HEK293 (cell line): ENCODE data around the gene PDE8B.

ENCODE experiments used
- CTCF ChIA-PET: fragments of 350-600 bp; formaldehyde crosslinking; extraction: SDS; loops from one replicate; lab custom pipeline; 2021; ENCODE audit warnings: antibody characterized with exemption; lab: Yijun Ruan, JAX
- POLR2A ChIA-PET: fragments of 300-600 bp; formaldehyde crosslinking; extraction: SDS; loops from one replicate; lab custom pipeline; 2020; ENCODE audit warnings: antibody characterized with exemption, inconsistent platforms; lab: Yijun Ruan, JAX
- H3K27ac ChIP-seq: fragments of 200-500 bp; sonication (Bioruptor generic); 2 replicates; pipeline ENCODE4 v1.5.1; 2014; ENCODE audit warnings: low read depth, low read length, control low read depth, inconsistent platforms; ENCODE audit errors: extremely low read depth
- H3K36me3 ChIP-seq, 2 experiments: fragments of 200-500 bp in 1 of 2; sonication (Bioruptor generic) in 1 of 2; 1 replicate in 1 of 2; 2 replicates in 1 of 2; pipeline ENCODE4 v1.5.1; 2014 to 2017; ENCODE audit warnings: inconsistent platforms in 2 of 2, low read length in 2 of 2; ENCODE audit not compliant: control insufficient read depth in 2 of 2, insufficient read depth in 1 of 2
- H3K4me1 ChIP-seq: fragments of 200-500 bp; sonication (Bioruptor generic); 2 replicates; pipeline ENCODE4 v1.5.1; 2014; ENCODE audit warnings: mild to moderate bottlenecking, low read length, inconsistent platforms; ENCODE audit not compliant: control insufficient read depth, insufficient read depth
- H3K4me3 ChIP-seq: 2 replicates; pipeline ENCODE4 v1.5.1; 2011; ENCODE audit warnings: low read depth, mild to moderate bottlenecking, control low read depth, low read length, moderate library complexity
- H3K9me3 ChIP-seq: fragments of 200-500 bp; sonication (Bioruptor generic); 2 replicates; pipeline ENCODE4 v1.5.1; 2014; ENCODE audit warnings: low read depth, low read length, inconsistent platforms; ENCODE audit not compliant: control insufficient read depth, insufficient read depth
- KLF9 ChIP-seq: fragments of 450-650 bp; formaldehyde crosslinking; IDR thresholded peaks from 2 replicates; pipeline ENCODE4 v1.5.1; 2016; ENCODE audit warnings: missing biosample characterization, missing genetic modification characterization, low read depth
- MZF1 ChIP-seq: fragments of 450-650 bp; formaldehyde crosslinking; IDR thresholded peaks from 2 replicates; pipeline ENCODE4 v1.5.1; 2017; ENCODE audit warnings: missing biosample characterization, missing genetic modification characterization, borderline replicate concordance
- OVOL3 ChIP-seq: fragments of 450-650 bp; formaldehyde crosslinking; IDR thresholded peaks from 2 replicates; pipeline ENCODE4 v1.5.1; 2016; ENCODE audit warnings: missing biosample characterization, missing genetic modification characterization
- PRDM10 ChIP-seq: fragments of 450-650 bp; formaldehyde crosslinking; IDR thresholded peaks from 2 replicates; pipeline ENCODE4 v1.5.1; 2016; ENCODE audit warnings: missing biosample characterization, missing genetic modification characterization
- SP3 ChIP-seq: fragments of 450-650 bp; formaldehyde crosslinking; IDR thresholded peaks from 2 replicates; pipeline ENCODE4 v1.5.1; 2016; ENCODE audit warnings: missing biosample characterization, missing genetic modification characterization
- YY1 ChIP-seq: fragments of 450-650 bp; formaldehyde crosslinking; IDR thresholded peaks from 2 replicates; pipeline ENCODE4 v1.5.1; 2018; ENCODE audit warnings: missing biosample characterization, missing genetic modification characterization
- ZBTB1 ChIP-seq: fragments of 450-650 bp; formaldehyde crosslinking; IDR thresholded peaks from 2 replicates; pipeline ENCODE4 v1.5.1; 2016; ENCODE audit warnings: missing biosample characterization, missing genetic modification characterization
- ZFHX2 ChIP-seq: fragments of 450-650 bp; formaldehyde crosslinking; conservative IDR thresholded peaks from 2 replicates; pipeline ENCODE4 v1.5.1; 2016; ENCODE audit warnings: missing biosample characterization, missing genetic modification characterization
- ZFP3 ChIP-seq: fragments of 450-650 bp; formaldehyde crosslinking; IDR thresholded peaks from 2 replicates; pipeline ENCODE4 v1.5.1; 2016; ENCODE audit warnings: low read depth, missing biosample characterization, missing genetic modification characterization
- ZNF121 ChIP-seq: fragments of 450-650 bp; formaldehyde crosslinking; IDR thresholded peaks from 2 replicates; pipeline ENCODE4 v1.5.1; 2016; ENCODE audit warnings: missing biosample characterization, missing genetic modification characterization
- ZNF132 ChIP-seq: fragments of 450-650 bp; formaldehyde crosslinking; IDR thresholded peaks from 2 replicates; pipeline ENCODE4 v1.5.1; 2017; ENCODE audit warnings: missing biosample characterization, missing genetic modification characterization, borderline replicate concordance
- ZNF175 ChIP-seq: fragments of 450-650 bp; formaldehyde crosslinking; IDR thresholded peaks from 2 replicates; pipeline ENCODE4 v1.5.1; 2016; ENCODE audit warnings: missing biosample characterization, missing genetic modification characterization
- ZNF311 ChIP-seq: fragments of 450-650 bp; formaldehyde crosslinking; IDR thresholded peaks from 2 replicates; pipeline ENCODE4 v1.5.1; 2017; ENCODE audit warnings: missing biosample characterization, missing genetic modification characterization, borderline replicate concordance
- ZNF404 ChIP-seq: fragments of 450-650 bp; formaldehyde crosslinking; IDR thresholded peaks from 2 replicates; pipeline ENCODE4 v1.5.1; 2017; ENCODE audit warnings: missing biosample characterization, missing genetic modification characterization
- ZNF521 ChIP-seq: fragments of 450-650 bp; formaldehyde crosslinking; IDR thresholded peaks from 2 replicates; pipeline ENCODE4 v1.5.1; 2017; ENCODE audit warnings: missing biosample characterization, mild to moderate bottlenecking, missing genetic modification characterization
- ZNF548 ChIP-seq: fragments of 450-650 bp; formaldehyde crosslinking; IDR thresholded peaks from 2 replicates; pipeline ENCODE4 v1.5.1; 2016; ENCODE audit warnings: missing biosample characterization, missing genetic modification characterization
- ZNF664 ChIP-seq: fragments of 450-650 bp; formaldehyde crosslinking; IDR thresholded peaks from 2 replicates; pipeline ENCODE4 v1.5.1; 2016; ENCODE audit warnings: missing biosample characterization, missing genetic modification characterization
- ZNF707 ChIP-seq: fragments of 450-650 bp; formaldehyde crosslinking; IDR thresholded peaks from 2 replicates; pipeline ENCODE4 v1.5.1; 2016; ENCODE audit warnings: missing biosample characterization, missing genetic modification characterization
- ZSCAN5A ChIP-seq: fragments of 450-650 bp; formaldehyde crosslinking; IDR thresholded peaks from 2 replicates; pipeline ENCODE4 v1.5.1; 2016; ENCODE audit warnings: missing biosample characterization, missing genetic modification characterization
- TF ChIP-seq, protein P1 (sequence below): fragments of 450-650 bp; formaldehyde crosslinking; conservative IDR thresholded peaks from 2 replicates; pipeline ENCODE4 v1.5.1; 2016; ENCODE audit warnings: low read depth, missing biosample characterization, missing genetic modification characterization
- TF ChIP-seq, protein P2 (sequence below): fragments of 450-650 bp; formaldehyde crosslinking; IDR thresholded peaks from 2 replicates; pipeline ENCODE4 v1.5.1; 2016; ENCODE audit warnings: missing biosample characterization, missing genetic modification characterization

The PDE8B gene

GRCh38 chr5:77318060-77318459 is 107.6 kb downstream of the PDE8B start (continued):
- TF ChIP-seq, protein P1, sequence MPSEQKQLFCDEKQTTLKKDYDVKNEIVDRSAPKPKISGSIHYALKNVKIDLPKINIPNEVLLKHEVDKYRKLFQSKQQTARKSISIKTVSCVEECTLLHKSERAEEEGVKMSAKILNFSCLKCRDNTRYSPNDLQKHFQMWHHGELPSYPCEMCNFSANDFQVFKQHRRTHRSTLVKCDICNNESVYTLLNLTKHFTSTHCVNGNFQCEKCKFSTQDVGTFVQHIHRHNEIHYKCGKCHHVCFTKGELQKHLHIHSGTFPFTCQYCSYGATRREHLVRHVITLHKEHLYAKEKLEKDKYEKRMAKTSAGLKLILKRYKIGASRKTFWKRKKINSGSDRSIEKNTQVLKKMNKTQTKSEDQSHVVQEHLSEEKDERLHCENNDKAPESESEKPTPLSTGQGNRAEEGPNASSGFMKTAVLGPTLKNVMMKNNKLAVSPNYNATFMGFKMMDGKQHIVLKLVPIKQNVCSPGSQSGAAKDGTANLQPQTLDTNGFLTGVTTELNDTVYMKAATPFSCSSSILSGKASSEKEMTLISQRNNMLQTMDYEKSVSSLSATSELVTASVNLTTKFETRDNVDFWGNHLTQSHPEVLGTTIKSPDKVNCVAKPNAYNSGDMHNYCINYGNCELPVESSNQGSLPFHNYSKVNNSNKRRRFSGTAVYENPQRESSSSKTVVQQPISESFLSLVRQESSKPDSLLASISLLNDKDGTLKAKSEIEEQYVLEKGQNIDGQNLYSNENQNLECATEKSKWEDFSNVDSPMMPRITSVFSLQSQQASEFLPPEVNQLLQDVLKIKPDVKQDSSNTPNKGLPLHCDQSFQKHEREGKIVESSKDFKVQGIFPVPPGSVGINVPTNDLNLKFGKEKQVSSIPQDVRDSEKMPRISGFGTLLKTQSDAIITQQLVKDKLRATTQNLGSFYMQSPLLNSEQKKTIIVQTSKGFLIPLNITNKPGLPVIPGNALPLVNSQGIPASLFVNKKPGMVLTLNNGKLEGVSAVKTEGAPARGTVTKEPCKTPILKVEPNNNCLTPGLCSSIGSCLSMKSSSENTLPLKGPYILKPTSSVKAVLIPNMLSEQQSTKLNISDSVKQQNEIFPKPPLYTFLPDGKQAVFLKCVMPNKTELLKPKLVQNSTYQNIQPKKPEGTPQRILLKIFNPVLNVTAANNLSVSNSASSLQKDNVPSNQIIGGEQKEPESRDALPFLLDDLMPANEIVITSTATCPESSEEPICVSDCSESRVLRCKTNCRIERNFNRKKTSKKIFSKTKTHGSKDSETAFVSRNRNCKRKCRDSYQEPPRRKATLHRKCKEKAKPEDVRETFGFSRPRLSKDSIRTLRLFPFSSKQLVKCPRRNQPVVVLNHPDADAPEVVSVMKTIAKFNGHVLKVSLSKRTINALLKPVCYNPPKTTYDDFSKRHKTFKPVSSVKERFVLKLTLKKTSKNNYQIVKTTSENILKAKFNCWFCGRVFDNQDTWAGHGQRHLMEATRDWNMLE (tag by site-specific recombination) = no peak
- no peak for TF ChIP-seq ZFP3 (tag by site-specific recombination)
- TF ChIP-seq, all 188 proteins: peak for 0

GRCh38 chr5:77319117-77319804 is 108.8 kb downstream of the PDE8B start:
- POLR2A ChIA-PET = no interaction called here
- H3K4me1 ChIP-seq = no peaks in the 10 kb centered on the region
- no peaks in the 10 kb centered on the region for H3K9me3 ChIP-seq
- CTCF ChIA-PET = interaction anchor here (0.7 kb wide), 1 partner anchor 8 kb away, joined by 3 read pairs; no protein-coding TSS in a partner anchor
- TF ChIP-seq ZNF521 (tag by site-specific recombination) = no peak
- TF ChIP-seq ZNF548 (tag by site-specific recombination) = no peak
- TF ChIP-seq OVOL3 (tag by site-specific recombination) = no peak
- no peak for TF ChIP-seq ZNF132
- TF ChIP-seq ZNF664 (tag by site-specific recombination) = no peak
- no peak for TF ChIP-seq YY1 (tag by site-specific recombination)
- no peak for TF ChIP-seq PRDM10 (tag by site-specific recombination)
- TF ChIP-seq ZNF707 (tag by site-specific recombination) = no peak
- TF ChIP-seq ZSCAN5A = no peak
- no peak for TF ChIP-seq ZNF404 (tag by site-specific recombination)
- no peak for TF ChIP-seq ZNF311 (tag by site-specific recombination)
- no peak for TF ChIP-seq KLF9 (tag by site-specific recombination)
- TF ChIP-seq SP3 (tag by site-specific recombination) = no peak
- no peak for TF ChIP-seq ZNF121 (tag by site-specific recombination)
- TF ChIP-seq MZF1 (tag by site-specific recombination) = no peak
- TF ChIP-seq ZFHX2 (tag by site-specific recombination) = no peak
- TF ChIP-seq ZBTB1 (tag by site-specific recombination) = no peak
- TF ChIP-seq, protein P2, sequence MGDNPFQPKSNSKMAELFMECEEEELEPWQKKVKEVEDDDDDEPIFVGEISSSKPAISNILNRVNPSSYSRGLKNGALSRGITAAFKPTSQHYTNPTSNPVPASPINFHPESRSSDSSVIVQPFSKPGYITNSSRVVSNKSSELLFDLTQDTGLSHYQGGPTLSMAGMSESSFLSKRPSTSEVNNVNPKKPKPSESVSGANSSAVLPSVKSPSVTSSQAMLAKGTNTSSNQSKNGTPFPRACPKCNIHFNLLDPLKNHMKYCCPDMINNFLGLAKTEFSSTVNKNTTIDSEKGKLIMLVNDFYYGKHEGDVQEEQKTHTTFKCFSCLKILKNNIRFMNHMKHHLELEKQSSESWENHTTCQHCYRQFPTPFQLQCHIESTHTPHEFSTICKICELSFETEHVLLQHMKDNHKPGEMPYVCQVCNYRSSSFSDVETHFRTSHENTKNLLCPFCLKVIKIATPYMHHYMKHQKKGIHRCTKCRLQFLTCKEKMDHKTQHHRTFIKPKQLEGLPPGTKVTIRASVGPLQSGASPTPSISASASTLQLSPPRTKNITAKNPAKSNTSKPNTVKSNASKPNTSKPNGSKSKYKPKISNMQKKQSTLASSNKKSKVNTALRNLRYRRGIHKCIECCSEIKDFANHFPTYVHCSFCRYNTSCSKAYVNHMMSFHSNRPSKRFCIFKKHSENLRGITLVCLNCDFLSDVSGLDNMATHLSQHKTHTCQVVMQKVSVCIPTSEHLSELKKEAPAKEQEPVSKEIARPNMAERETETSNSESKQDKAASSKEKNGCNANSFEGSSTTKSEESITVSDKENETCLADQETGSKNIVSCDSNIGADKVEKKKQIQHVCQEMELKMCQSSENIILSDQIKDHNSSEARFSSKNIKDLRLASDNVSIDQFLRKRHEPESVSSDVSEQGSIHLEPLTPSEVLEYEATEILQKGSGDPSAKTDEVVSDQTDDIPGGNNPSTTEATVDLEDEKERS = no peak
- no peak for TF ChIP-seq ZNF175 (tag by site-specific recombination)
- TF ChIP-seq, all 188 proteins: peak for 0
- no peak overlapping the region for H3K27ac ChIP-seq
- no peaks in the 10 kb centered on the region for H3K36me3 ChIP-seq
- H3K4me3 ChIP-seq = no peak overlapping the region
